Measurements from ENCODE around the gene ABCA1.
"Not testable (repeated sequence)": the region's sequence is repeated elsewhere in the genome, so short reads cannot be mapped to it uniquely, and the experiment has no call there.

The ABCA1 gene

DNA sequence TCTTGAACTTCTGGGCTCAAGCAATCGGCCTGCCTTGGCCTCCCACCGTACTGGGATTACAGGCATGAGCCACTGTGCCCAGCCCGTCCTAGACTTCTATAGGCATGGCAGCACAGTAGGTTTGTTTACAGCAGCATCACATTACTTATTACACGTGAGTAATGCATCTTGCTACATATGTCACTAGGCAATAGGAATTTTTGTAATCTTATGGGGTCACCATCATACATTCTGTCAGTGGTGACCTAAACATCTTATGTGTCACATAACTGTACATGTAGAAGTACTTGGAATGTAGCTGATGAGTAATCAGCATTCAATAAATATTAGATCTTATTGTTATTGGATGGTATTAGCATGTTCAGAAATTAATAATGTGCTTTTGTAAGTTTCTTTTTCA is 22.9 kb upstream of the ABCA1 start:
- DNase-seq (ENCODE audit: low spot score), result no peak

DNA sequence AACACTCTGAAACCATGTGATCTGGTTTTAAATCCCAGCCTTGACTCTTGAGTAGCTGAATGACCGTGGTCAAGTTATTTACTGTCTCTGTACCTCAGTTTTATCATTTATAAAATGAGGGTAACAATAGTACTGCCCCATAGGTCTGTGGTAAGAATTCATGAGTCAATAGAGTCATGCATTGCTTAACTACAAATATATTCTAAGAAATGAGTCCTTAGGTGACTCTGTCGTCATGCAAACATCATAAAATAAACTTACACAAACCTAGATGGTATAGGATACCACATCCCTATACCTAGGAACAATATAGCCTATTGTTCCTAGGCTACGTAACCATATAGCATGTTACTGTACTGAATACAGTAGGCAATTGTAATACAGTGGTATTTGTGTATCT is 20.3 kb upstream of the ABCA1 start:
- DNase-seq (ENCODE audit: low spot score), result no peak

DNA sequence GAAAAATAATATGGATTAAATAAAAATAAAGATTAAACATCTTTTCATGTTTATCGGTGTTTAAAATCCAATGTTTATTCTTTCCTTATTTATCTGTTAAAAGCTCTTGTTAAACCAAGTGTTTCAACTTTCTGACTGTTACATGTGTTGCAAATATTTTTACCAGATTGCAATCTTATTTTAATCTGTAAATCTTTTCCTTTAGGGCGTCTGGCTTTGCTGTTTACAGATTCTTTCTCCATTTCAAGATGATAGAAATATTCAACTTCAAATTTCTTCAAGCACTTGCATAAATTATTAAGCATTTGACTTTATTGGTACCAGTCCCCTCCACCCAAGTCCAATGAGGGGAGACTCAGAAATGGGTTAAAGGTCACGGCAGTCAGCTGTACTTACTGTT is 16.9 kb upstream of the ABCA1 start:
- no peak for DNase-seq (ENCODE audit: low spot score)

DNA sequence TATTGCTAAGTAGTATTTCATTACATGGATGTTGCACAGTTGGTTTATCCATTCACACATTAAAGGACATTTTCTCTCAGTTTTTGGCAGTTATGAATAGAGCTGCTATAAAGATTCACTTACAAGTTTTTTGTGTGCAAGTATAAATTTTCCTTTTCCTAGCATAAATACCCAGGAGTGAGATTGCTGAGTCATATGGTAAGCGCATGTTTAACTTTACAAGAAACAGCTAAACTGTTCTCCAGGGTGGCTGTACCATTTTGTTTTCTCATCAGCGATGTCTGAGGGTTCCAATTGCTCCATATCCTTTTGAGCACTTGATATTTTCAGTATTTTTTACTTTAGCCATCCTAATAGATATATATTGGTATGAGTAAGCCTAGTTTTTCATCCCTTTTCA is 16.4 kb upstream of the ABCA1 start:
- DNase-seq (ENCODE audit: low spot score), result no peak

DNA sequence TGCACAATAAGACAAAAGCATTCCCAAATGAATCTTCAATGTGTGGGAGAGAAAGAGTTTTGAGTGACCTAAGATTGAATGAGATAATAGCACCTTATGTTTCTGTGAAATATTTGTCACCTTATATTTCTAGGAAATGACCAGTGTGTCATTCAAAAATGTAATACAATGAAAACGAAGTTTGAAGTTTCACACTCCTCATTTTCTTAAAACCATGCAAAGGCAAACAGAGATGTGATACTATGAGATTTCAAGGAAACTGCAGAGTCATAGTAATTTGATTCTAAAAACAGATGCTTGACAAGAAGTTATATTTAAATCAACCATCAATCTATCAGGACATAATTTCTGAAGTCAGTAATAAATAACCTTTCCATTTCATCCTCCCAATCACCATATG is 13.6 kb upstream of the ABCA1 start:
- no peak for DNase-seq (ENCODE audit: low spot score)

DNA sequence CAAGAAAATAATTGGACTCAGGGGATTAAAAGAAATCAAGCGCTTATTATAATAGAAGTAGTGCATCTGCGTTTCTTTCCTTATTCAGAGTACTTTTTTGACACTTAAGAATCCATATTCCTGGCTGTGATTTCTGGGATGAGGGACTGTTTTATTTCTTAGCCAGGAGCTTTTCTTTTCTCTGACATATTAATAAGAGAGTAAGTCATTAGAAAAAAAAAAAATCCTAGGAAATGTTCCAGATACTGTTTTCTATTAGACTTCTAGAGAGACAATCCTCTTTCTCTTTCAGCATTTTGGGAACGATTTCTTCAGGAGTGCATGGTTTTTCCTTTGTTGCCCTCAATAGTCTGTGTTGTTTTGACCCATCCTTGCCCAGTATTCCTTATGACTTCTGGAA is 8.3 kb upstream of the ABCA1 start:
- no peak for DNase-seq (ENCODE audit: low spot score)

DNA sequence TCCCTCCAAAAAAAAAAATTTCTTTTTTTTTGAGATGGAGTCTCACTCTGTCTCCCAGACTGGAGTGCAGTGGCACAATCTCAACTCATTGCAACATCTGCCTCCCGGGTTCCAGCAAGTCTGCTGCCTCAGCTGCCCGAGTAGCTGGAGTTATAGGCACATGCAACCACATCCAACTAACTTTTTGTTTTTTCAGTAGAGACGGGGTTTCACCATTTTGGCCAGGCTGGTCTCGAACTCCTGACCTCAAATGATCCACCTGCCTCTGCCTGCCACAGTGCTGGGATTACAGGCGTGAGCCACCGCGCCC is 7.5 kb upstream of the ABCA1 start:
- DNase-seq (ENCODE audit: low spot score), result not testable (repeated sequence)

DNA sequence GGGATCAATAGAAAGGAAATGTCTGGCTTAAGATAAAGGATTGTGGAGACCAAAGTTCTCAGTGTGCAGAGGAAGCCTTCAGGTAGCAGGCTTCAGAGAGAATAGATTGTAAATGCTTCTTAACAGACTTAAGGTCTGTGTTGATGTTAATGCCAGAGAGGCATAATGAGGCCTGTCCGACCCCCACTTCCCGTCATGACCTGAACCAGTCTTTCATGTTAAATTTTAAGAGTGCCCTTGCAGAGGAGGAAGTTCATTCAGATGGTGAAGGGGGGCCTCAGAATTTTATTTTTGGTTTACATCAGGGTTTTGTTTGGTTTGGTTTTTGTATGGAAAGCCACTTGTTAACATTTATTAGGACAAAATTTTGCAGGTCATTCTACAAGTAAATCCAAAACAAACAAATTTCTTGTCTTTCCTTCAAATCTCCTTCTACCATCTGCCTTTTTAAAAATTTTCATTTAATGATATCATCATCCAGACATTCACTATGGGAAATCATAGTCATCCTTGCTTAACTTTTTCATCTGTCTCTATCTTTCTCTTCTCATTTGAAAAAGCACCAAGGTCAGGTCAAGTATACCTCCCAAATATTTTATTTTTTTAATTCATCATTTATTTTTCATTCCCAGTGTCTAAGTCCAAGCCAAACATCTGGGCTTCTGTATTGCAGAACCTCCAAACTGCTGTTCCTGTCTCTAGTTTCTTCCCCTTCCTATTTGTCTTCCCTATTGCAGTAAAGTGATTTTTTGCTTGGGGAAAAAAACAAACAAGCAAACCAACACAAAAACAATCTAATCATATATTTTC is 6.9 kb upstream of the ABCA1 start:
- DNase-seq (ENCODE audit: low spot score), result no peak

DNA sequence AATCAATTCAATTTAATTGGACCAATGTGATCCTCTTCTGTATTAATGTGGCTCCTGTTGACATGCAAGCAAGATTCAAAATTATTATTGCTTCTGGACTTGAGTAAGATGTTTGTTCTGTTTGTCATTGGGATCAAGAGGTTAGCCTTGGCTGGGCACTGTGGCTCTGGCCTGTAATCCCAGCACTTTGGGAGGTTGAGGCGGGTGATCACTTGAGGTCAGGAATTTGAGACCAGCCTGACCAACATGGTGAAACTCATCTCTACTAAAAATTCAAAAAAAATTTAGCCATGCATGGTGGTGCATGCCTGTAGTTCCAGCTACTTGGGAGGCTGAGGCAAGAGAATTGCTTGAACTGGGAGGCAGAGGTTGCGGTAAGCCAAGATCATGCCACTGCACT is 5.1 kb upstream of the ABCA1 start:
- DNase-seq (ENCODE audit: low spot score), result not testable (repeated sequence)

DNA sequence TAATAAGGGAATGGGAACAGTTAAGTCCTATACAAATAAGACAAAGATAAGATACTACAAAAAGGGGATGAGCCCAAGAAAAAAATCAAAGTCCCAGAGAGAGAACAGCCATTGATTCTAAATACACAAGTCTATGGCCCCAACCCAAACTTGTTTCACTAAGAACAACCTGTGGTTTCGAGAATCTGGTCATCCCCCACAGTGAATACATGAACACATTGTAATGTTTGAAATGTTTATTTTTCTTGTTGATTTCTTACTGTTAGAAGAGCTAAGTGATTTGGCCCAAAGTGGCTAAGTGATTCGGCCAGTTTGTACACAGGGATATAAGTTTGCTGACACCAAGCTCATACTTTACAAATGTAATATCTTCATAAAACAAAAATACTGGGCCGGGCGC is 3.3 kb upstream of the ABCA1 start:
- no peak for DNase-seq (ENCODE audit: low spot score)

DNA sequence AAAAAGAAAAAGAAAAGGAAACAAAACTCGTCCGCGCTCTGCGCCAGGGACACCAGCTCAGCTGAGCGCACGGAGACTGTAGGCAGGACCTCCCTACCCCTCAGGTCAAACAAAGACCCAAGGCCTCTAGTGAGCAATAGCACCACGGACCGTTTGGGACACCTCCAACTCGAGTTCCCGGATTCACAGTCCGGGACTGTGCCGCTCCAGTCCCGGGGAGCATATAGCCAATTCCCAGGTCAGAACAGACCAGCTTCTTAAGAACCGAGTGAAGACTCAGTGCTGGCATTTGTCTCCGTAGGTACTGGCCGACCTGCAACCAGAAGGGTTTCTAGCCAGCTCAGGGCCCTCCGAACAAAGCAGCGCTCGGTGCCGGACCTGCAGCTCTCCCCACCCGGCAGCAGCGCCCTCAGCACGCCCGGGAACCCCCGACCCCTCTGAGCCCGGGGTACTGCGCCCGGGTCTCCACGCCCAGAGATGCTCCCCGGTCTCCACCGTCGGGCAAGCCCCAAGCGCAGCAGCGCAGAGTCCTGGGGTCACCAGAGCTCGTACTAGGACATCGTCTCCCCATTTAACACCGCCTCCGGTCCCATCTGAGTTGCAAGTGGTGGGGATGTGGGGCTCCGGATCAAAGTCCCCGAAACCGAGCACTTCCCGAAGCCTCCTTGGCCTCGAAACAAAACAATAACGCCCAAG is 591 bp downstream of the ABCA1 start:
- peak; percentile 33 for DNase-seq (ENCODE audit: low spot score)

DNA sequence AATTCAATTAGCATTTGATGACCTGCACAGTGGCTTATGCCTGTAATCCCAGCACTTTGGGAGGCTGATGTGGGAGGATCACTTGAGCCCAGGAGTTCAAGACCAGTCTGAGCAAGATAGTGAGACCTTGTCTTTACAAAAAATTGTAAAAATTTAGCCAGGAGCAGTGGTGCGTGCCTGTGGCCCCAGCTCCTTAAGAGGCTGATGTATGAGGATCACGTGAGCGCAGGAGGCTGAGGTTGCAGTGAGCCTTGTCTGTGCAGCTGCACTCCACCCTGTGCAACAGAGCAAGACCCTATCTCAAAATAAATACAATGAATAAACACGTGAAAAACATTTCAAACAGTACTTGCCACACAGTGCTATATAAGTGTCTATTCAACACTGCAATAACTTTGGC is 4.2 kb downstream of the ABCA1 start:
- no peak for DNase-seq (ENCODE audit: low spot score)

DNA sequence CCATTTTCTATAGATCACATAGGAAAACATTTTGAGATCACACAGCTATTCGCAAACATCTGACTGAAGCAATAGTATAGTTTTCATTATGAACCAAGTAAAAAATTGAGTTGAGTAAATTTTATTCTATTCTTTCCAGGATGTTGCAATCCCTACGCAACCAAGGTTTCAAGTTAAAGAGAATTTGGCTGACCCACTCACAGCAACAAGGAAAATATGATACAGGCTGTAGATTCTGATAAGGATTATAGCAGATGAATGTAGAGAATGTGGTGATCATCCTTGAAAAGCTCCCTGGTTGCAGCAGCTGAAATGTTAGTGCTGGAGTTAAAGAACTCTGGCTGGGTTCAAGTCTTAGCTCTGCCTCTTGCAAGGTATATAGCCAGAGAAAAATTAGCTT is 4.7 kb downstream of the ABCA1 start:
- no peak for DNase-seq (ENCODE audit: low spot score)

DNA sequence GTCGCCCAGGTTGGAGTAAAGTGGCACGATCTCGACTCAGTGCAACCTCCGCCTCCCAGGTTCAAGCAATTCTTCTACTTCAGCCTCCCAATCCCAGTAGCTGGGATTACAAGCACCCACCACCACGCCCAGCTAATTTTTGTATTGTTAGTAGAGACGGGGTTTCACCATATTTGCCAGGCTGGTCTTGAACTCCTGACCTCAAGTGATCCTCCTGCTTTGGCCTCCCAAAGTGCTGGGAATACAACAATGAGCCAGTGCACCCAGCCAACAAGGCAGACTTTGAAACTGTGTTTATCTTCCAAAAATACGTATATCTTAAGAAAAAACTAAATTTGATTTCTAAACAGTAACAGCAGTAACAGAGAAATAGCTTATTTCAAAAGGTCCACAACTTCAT is 5.2 kb downstream of the ABCA1 start:
- not testable (repeated sequence) for DNase-seq (ENCODE audit: low spot score)

DNA sequence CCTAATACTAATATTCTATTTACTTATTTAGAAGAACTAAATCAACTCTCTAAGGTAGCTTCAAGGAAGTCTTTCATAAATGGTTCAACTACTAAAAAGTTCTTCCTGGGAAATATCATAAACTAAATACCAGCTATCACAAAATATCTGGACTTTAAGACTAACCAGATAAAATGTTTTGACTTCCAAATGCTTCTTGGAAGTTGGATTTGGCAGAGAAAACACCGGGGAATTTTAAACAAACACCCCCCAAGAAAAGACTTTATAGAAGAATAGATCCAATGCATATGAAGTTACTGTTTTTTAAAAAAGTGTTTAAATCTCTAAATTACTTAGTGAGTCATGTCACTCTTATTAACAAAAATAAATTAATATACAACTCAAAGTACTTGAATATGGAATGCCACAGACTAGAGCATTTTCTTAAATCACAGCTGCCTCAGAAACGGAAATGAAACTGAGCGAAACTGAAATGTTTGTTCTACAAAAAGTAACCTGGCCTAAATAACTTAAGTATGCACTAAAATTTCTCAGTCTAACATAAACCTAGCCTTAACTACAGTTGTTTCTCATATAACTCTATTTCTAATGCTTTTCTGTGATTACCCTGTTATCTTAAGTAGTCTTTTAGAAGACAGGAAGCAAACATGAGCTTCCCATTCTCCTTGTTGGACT is 6.8 kb downstream of the ABCA1 start:
- no peak for DNase-seq (ENCODE audit: low spot score)

DNA sequence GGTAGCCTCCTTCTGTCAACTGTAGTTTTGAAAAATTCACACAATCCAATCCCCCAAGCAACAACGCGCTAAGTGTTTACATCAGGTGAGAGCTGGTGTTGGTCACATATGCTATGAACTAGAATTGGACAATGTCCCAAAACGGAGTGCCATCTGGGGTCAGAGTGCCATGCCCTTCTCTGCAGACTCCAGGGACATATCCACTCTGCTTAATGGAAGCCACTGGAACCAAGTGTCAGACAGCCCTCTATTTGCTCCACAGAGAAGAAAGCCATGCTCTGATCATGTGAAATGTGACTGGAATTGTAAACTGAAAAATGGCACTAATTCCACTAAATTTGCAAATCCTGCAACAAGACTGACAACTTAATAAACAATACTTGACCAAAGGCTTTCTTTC is 12.2 kb downstream of the ABCA1 start:
- DNase-seq (ENCODE audit: low spot score), result no peak

DNA sequence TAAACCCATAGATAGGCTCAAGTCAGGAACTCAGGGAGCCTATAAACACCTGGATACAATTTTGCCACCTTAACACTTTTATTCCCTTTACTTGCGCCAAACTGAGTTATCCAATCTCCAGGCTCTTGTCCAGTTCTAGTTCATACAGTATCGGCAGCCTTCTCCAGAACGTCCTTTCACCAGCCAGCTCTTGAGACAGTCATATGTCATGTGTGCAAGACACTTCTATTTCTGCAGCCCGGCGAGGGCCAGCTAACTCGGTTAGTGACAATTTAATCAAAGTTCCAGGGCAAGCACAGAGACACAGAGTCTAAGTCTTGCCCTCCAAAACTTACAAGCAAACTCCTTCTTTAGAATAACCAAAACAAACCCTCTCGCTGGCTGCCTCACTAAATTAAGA is 12.9 kb downstream of the ABCA1 start:
- no peak for DNase-seq (ENCODE audit: low spot score)

DNA sequence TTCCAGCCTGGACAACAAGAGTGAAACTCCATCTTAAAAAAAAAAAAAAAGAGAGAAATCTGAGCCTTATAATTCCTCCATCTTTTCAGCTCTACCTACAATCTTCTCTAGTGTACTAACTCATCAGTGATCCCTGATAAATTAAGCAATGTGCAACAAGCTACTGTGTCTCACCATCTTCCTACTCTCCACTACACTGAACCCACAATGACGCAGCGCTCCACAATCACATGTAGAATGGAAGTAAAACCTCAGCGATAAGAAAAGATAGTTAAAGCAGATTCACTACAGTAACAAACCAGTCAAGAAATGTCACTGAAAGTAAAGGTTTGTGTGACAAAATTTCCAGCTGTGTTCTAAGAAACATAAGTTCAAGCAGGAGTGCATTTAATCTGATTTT is 13.5 kb downstream of the ABCA1 start:
- no peak for DNase-seq (ENCODE audit: low spot score)

DNA sequence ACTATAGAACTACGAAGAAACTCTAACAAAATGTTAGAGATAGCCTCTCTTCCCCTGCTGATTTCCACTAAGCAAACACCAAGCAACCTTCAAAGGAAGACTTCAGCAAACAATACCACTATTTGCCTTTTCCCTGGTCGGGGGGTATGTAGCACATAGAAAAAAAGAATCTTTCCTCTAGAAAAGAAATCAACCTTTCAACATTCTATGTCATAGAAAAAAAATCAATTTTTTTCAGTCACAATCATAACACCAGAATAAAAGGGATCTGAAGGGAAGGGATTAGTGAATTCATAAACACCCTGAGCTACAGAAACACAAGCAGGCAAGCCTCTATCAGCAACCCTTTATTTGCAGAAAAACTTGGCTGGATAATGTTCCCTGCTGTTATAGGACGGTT is 15.3 kb downstream of the ABCA1 start:
- DNase-seq (ENCODE audit: low spot score), result no peak

DNA sequence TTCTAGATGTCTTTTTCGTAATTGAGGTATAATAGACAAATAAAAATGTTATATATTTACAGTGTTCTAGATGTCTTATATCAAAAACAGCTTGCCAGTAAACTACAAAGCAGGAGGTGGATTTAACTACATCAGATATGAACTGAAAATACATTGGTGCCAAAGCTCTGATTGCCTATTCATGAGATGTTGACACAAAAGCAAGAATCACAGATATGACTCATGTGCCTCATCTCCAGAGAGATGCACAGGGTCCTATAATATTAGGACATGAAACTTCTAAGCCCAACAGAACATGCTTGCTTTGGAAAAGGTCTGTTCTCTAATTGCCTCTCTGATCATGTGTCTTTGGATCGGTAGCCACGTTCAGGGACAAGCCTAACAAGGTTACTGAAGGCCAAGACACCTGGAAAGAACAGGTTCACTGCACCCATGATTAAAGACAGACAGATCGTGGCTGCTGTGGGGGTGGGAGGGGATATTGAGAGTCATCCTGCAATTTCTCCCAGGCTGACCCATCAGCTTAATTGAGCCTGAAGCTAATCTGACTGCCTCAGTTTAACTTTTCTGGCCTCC is 16.8 kb downstream of the ABCA1 start:
- DNase-seq (ENCODE audit: low spot score), result peak; percentile 51

DNA sequence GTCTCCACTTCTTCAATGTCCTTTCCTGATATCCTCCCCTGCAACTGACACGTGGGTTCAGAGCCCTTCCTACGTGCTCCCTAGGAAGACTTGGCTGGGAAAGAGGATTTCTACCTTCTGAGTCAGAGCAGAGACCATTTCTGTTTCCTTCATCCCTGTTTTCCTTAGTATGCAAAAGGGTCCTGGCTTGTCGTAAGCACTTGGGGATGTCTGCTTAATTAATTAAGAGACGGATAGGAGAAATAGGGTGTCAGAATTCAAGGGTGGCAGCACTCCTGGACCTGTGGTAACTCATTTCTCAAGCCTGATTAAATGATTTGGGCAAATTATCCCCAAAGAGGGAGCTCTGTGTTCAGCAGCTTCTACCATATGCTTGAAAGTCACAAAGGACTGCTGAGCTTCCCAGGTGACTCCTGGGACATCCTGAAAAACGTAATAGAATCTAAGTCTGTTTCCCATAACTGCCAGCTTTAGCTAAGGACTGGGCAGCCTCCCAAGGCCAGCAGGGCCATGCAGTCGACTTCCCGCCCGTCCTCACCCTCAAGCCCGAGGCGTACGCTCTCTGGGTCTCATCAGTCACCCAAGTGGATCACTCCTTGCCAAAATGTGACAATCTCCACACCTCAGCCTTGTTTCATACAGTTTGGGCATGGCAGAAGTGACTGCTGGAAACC is 20.5 kb downstream of the ABCA1 start:
- peak; percentile 74 for DNase-seq (ENCODE audit: low spot score)

DNA sequence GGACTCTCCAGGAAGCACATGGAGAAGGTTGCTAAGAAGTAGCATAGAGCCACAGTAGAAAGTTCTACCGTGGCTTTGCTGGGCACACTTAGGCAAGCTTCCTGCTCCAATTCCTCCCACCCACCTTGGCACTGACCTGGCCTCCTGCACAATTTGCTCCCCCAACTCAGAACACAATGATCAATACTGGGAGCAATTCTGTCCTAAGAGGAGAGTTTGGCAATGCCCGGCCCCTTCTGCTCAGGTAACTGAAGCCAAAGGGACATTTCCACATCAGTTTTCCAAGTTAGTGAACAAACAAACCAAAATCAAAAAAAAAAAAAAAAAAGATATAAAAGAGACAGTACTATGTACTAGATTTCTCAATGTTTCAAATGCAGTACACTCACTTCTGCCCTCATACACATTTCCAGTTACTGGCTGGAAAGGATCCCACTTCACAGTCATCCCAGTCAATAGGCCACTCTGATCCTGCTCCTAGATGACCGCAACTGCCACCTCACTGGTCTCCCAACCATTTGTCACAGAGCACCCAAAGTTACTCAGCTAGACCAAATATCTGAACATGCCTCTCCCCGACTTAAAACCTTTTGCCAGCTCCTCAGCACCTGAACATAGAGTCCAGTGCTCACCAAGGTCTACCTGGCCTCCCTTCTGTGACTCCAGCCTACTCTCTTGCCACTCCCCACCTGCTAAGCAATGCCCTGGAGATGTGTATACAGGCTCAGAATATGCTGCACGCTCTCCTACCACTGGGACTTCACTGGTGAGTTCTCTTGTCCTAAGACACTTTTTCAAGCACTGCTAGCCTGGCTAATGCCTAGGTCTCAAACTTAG is 21.3 kb downstream of the ABCA1 start:
- DNase-seq (ENCODE audit: low spot score), result peak; percentile 87
